Fibroblast of lung (primary cell): ENCODE results near the gene C1orf226.

Experiments used
- CTCF ChIP-seq, 2 donors: IDR thresholded peaks in 1 of 2; conservative IDR thresholded peaks in 1 of 2; 1 replicate in 1 of 2; 2 replicates in 1 of 2; pipeline ENCODE4 v1.5.1; 2011 to 2012; ENCODE audit warnings: low read length in 2 of 2, control low read depth in 1 of 2, inconsistent platforms in 1 of 2, low read depth in 1 of 2, mild to moderate bottlenecking in 1 of 2
- EZH2 ChIP-seq: IDR thresholded peaks from 2 replicates; pipeline ENCODE4 v1.5.1; 2012; ENCODE audit warnings: low read length, control low read depth, mild to moderate bottlenecking; ENCODE audit errors: missing control alignments

DNA sequence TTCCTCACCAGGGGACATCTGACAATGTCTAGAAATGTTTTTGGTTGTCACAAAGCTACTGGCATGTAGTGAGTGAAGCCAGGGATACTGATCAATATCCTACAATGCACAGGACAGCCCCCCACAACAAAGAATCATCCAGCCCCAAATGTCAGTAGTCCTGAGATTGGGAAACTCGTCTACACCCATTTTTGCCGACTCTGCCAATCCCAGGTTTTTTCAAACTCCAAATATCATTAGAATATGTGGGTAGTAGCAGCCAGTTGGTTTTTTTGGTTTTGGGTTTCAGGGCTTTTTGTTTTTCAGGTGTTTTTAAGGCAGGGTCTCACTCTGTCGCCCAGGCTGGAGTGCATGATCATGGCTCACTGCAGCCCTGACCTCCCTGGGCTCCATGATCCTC lies 10.8 kb upstream of the C1orf226 start:
- TF ChIP-seq CTCF (conservative IDR thresholded peaks at IDR 0.05 in 1 of 2, IDR thresholded peaks at IDR 0.05 in 1 of 2; ENCODE audit: low read depth in 1 of 2, low read length in 2 of 2) (no peak), EZH2 (no peak)
